Peyer's patch (tissue), 4 donors: ENCODE results near the gene ANKRD18B.
"Not testable (repeated sequence)": the region's sequence is repeated elsewhere in the genome, so short reads cannot be mapped to it uniquely, and the experiment has no call there.

Source experiments
- CTCF ChIP-seq, 6 experiments: fragments of 450-650 bp in 4 of 6; fragments of 200-600 bp in 2 of 6; sonication (generic) in 1 of 6; IDR thresholded peaks; one replicate each; pipeline ENCODE4 v1.5.1; 2017 to 2019; ENCODE audit warnings: antibody characterized with exemption in 6 of 6, mild to moderate bottlenecking in 3 of 6, moderate library complexity in 1 of 6
- POLR2A ChIP-seq, 2 donors: fragments of 450-650 bp; IDR thresholded peaks; one replicate each; pipeline ENCODE4 v1.5.1; 2017; ENCODE audit warnings: antibody characterized with exemption in 2 of 2, mild to moderate bottlenecking in 2 of 2, moderate library complexity in 2 of 2

- not testable (repeated sequence) for TF ChIP-seq CTCF, POLR2A (IDR thresholded peaks at IDR 0.05)
Observed at GRCh38 chr9:33562196-33562595, 38.1 kb downstream of the ANKRD18B start.
